Measurements from ENCODE around the gene EXO5.

GRCh38 chr1:40539338-40539737 lies 30.8 kb downstream of the EXO5 start:
- TF ChIP-seq, protein P1, sequence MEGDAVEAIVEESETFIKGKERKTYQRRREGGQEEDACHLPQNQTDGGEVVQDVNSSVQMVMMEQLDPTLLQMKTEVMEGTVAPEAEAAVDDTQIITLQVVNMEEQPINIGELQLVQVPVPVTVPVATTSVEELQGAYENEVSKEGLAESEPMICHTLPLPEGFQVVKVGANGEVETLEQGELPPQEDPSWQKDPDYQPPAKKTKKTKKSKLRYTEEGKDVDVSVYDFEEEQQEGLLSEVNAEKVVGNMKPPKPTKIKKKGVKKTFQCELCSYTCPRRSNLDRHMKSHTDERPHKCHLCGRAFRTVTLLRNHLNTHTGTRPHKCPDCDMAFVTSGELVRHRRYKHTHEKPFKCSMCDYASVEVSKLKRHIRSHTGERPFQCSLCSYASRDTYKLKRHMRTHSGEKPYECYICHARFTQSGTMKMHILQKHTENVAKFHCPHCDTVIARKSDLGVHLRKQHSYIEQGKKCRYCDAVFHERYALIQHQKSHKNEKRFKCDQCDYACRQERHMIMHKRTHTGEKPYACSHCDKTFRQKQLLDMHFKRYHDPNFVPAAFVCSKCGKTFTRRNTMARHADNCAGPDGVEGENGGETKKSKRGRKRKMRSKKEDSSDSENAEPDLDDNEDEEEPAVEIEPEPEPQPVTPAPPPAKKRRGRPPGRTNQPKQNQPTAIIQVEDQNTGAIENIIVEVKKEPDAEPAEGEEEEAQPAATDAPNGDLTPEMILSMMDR (IDR thresholded peaks at IDR 0.05; ENCODE audit: low read depth, low read length, poor library complexity, severe bottlenecking): no peak
- TF ChIP-seq EZH2phosphoT487 (IDR thresholded peaks at IDR 0.05; ENCODE audit: borderline replicate concordance, low read length): no peak
